Stimulated activated CD4-positive, alpha-beta T cell treated with anti-CD3 and anti-CD28 coated beads, Interleukin-15, amount 100 ng/mL, for 48 hours (primary cell): ENCODE results near the gene SCARF2.
"Not testable (repeated sequence)": the region's sequence is repeated elsewhere in the genome, so short reads cannot be mapped to it uniquely, and the experiment has no call there.

ENCODE experiments used
- DNase-seq, 2 donors: peaks; one replicate each; pipeline ENCODE4 v3.0.0-alpha.2; 2020; ENCODE audit warnings: low read depth in 2 of 2

SCARF2 gene

DNA sequence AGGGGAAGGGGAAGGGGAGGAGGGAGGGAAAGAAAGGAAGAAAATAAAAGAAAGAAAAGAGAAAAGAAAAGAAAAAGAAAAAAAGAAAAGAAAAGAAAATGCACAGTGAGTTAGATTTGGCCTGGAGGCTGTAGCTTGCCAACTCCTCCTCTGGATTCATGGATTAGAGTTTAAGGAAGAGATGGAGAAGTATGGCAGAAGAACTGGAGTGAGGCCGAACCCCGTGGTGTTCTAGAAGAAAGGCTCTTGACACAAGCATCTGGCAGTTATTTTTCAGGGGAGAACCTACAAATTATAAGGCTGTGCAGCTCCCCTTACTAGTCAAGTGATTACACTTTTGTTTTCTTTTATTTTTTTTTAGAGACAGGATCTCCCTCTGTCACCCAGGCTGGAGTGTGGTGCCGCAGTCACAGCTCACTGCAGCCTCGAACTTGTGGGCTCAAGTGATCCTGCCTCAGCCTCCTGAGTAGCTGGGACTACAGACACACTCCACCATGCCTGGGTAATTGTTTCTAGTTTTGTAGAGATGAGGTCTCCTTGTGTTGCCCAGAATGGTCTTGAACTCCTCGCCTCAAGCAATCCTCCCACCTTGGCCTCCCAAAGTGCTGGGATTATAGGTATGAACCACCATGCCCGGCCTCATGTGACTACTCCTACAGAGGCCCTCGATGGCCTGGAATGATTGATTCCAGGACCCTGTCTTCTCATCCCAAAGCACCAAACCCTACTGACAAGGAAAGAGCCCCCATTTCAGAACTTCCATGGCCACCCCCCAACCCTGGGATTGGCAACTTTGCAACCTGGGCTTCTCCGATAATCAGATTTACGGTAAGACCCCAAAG lies 24.2 kb downstream of the SCARF2 start:
- DNase-seq: no peak

DNA sequence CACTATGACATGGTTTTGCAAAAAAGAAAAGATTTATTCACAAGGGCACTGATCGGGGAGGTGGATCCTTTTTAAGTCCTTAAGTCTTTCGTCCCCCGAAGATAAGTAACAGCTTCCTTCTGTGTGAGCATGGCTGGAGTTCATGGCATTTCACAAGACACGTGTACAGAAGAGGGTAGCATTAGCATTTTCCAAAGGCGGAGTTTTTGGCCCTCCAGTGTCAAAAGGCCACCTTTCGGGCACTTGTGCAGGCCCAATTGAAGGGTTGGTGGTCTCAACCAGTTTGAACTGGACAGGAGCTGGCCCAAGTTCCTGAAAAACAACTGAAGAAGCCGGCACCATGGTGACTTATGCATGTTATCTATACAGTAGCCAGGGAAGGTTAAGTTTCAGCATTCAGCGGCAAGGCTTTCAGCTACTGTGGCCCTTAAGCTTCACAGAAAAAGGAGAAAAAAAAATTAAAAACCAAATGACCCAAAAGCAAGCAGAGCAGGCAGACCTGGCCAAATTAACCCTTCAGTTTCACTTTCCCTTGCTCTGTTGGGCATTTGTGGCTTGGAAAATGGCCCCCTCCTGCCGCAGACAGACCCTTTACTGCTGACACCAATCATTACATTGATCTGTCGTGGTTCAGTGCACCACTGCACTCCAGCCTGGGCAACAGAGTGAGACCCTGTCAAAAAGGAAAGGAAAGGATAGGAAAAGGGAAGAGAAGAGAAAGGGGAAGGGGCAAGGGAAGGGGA lies 25.0 kb downstream of the SCARF2 start:
- no peak for DNase-seq

DNA sequence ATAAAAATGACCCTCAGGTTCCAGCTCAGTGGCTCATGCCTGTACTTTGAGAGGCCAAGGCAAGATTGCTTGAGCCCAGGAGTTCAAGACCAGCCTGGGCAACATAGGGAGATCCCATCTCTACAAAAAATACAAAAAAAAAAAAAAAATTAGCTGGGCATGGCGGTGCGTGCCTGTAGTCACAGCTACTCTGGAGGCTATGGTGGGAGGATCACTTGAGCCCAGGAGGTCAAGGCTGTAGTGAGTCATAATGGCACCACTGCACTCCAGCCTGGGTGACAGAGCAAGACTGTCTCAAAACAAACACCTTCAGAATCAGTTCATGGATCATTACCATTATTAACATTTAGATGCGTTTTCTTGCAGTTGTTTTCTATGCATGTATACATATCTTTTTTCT lies 28.2 kb downstream of the SCARF2 start:
- DNase-seq: not testable (repeated sequence)

DNA sequence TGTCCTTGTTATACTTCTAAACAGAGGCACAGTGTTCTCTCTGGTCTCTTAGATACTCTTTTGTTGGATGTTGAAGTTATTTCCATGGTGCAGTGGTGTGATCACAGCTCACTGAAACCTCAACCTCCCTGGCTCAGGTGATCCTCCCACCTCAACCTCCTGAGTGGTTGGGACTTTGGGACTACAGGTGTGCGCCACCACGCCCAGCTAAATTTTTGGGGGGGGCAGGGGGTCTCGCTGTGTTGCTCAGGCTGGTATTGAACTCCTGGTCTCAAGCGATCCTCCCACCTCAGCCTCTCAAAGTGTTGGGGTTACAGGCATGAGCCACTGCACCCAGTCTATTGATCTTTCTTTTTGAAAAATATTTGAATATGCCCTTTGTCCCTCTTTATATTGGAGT lies 28.7 kb downstream of the SCARF2 start:
- no peak for DNase-seq

DNA sequence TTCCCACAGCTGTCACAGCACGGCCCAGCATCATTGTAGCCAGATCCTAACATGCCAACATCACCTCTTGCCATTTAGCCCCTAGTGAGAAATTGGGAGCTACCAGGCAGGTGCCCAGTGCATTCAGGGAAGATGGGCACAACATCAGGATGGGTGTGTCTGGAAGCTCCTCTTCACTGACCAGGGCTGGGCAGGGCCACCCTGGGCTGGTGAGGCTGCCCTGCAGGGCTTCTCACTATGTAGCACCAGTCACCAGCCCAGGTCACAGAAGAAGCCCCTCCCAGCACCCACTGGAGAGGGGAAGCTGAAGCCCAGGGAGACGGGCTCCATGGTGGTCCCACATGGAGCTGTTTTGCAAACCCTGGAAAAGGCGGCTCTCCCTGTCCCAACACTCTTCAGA lies 29.8 kb downstream of the SCARF2 start:
- no peak for DNase-seq

DNA sequence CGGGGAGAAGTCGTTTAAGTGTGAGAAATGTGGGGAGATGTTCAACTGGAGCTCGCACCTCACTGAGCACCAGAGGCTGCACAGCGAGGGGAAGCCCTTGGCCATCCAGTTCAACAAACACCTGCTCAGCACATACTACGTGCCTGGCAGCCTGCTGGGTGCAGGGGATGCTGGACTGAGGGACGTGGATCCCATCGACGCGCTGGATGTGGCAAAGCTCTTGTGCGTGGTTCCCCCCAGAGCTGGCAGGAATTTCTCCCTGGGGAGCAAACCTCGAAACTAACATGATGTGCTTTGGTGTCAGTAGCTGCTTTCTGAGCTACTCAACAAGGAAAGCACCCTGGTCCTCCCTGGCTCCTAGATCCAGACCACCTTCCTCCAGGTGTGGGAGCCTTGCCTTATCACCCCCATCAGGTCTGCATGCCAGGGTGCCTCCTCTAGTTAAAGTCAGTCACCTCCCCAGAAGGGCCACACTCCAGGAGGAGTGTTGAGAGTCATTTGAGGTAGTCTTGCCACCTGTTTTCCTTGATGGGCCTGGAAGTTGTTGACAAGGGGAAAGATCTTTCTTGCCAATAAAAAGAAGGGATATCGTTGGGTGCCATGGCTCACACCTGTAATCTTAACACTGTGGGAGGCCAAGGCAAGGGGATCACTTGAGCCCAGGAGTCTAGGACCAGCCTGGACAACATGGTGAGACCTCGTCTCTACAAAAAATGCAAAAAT lies 30.8 kb downstream of the SCARF2 start:
- no peak for DNase-seq

DNA sequence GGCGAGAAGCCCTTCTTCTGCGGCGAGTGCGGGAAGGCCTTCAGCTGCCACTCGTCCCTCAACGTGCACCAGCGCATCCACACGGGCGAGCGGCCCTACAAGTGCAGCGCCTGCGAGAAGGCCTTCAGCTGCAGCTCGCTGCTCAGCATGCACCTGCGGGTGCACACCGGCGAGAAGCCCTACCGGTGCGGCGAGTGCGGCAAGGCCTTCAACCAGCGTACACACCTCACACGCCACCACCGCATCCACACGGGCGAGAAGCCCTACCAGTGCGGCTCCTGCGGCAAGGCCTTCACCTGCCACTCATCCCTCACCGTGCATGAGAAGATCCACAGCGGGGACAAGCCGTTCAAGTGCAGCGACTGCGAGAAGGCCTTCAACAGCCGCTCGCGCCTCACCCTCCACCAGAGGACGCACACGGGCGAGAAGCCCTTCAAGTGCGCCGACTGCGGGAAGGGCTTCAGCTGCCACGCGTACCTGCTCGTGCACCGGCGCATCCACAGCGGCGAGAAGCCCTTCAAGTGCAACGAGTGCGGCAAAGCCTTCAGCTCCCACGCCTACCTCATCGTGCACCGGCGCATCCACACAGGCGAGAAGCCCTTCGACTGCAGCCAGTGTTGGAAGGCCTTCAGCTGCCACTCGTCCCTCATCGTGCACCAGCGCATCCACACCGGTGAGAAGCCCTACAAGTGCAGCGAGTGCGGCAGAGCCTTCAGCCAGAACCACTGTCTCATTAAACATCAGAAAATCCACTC lies 31.5 kb downstream of the SCARF2 start:
- no peak for DNase-seq

DNA sequence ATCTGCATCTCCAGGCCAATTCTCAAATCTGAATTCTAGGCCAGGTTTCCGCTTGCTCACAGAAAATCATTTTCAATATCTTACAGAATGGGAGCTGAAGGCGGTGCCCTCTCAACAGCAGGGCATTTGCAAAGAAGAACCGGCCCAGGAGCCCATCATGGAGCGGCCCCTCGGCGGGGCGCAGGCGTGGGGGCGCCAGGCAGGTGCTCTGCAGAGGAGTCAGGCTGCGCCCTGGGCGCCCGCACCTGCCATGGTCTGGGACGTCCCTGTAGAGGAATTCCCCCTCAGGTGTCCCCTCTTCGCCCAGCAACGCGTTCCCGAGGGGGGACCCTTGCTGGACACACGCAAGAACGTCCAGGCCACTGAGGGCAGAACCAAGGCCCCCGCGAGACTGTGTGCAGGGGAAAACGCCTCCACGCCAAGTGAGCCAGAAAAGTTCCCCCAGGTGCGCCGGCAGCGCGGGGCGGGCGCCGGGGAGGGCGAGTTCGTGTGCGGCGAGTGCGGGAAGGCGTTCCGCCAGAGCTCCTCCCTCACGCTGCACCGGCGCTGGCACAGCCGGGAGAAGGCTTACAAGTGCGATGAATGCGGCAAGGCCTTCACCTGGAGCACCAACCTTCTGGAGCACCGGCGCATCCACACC lies 32.2 kb downstream of the SCARF2 start:
- DNase-seq: no peak

DNA sequence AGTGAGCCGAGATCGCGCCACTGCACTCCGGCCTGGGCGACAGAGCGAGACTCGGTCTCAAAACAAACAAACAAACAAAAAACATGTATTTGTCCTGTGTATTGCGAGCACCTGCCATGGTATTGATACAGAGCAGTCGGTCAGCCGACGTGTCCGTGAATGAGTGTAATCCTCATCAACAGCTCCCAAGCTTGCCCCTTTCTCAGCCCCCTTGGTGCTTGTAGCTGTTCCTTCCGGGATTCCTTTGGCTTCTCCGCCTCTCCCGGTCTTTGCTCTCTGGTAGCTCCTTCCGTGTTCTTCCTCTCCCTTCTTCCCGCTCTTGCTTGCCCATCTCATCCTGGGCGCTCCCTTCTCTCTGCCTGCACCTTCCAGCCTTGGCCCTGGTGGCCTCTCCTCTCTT lies 32.7 kb downstream of the SCARF2 start:
- no peak for DNase-seq

DNA sequence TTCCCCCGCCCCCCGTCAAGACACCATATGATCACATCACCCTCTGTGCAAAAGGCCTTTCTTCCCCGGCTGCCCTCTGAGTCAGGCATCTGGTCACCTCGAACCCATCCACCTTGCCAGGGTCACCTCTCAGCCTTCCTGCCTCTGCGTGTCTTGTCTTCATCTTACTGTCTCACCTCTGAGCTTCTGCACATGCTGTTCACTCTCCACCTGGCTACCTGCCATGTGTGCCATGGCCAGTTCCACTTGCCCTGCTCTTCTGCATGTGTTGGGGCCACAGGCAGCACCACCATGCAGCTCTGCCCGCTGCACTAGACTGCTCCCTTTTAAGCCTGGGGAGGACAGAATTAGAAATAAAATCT lies 33.9 kb downstream of the SCARF2 start:
- no peak for DNase-seq

DNA sequence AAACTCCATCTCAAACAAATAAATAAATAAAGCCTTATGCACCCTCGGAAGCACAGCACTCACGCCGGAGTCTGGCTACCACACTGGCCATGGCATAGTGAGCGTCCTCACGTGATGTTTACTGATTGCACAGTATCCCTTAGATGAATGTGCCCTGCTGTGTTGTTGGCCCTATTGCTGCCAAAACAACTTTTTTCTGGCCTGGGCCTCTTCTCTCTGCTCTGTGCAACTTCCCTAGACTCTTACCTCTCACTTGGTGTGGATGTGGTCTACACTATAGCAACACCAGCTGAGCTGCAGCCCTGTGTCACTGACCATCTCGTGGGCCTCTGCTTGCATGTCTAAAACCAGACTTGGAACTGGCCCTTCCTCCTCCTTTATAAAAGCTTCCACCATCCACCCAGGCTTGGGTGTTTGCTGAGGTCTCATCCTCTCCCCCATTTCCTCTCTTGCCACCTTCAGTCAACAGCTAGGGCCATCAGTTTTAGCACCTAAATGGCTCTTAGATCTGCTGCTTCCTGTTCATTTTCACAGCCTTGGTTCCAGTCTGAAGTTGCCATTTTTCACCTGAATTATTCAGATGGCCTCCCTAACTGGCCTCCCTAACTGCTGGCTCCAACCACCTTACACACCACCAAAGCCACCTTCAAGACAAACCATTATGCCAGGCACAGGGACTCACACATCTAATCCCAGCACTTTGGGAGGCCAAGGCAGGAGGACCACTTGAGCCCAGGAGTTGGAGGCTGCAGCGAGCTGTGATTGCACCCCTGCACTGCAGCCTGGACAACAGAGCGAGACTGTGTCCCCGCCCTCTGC lies 34.5 kb downstream of the SCARF2 start:
- no peak for DNase-seq

DNA sequence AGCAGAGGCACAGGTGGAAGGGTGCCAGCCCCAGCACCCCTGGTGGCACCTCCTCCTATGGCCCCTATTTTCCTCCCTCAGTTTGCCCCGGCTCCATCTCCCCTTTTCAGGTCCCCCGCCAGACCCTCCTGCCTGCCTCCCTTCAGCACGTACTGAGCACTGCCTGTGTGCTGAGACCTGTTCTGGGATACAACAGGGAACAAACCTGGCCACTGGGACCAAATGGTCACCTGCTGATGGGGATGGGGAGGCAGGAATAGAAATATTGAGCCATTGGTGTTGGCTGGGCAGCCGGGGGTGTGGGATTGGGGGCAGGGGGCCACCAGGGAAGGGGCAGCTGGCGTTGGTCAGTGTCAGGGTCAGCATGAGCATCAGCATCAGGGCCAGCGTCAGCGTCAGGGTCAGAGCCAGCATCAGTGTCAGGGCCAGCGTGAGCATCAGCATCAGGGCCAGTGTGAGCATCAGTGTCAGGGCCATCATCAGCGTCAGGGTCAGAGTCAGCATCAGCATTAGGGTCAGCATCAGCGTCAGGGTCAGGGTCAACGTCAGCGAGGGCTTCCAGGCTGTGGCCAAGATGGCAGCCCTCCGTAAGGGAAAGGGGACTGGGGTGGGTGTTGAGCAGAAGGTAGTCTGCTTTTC lies 36.1 kb downstream of the SCARF2 start:
- DNase-seq: no peak

DNA sequence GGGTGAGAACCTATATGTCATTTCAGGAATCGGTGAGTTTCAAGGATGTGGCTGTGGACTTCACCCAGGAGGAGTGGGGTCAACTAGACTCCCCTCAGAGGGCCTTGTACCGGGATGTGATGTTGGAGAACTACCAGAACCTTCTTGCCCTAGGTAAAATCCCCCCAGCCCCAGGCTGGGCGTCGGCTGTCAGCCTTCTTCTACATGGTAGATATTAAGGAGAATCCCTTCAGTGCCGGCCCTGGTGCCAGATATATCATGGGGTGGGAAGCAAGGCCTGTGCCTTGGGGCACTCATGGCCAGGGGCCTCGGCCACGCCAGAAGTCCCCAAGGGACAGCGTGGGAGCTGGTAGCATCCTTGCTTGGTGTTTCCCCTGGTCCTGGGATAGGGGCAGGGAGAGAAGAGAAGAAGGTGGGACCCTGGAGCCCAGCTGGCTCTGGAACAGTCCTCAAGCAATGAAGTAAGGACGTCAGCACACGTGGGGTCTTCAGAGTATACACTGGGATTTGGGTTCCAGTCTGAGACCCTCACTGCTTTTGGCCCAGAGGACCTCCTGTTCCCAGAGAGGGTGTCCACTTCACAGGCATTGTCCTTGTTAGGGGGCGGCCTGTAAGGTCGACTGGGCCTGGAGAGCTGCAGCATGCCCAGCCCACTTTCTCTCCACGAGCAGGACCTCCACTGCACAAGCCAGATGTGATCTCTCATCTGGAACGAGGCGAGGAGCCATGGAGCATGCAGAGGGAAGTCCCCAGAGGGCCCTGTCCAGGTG lies 36.8 kb downstream of the SCARF2 start:
- DNase-seq: no peak

DNA sequence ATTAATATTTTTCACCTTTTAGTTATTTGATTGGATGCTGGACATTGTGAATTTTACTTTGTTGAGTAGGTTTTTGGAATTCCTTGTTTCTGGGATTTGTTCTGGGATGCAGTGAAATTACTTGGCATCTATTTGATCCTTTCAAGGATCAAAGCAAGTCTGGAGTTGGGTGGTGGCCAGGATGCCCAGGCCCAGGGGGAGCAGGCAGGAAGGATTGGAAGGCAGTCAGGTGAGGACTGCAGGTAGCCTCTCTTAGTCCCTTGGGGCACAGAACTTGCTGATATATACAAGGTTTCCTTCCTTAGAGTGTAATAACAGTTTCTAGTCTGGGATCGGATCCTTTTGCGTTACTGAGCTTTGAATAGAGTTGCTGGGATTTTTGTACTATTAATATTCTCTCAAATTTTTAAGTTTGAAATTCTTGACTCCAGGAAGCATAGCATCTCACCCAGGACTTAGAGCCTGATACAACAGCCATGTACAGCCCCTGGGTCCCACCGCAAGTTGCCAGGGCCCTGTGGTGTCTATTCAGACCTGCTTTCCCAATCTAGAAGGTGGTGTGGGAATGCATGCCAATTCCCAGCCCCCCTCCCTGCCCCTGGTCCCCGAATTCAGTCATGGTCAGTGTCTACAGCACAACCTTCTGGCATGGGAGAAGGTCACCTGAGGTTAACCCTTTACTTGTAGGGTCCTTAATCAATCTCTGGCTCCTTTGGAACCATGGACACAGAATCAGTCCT lies 37.6 kb downstream of the SCARF2 start:
- no peak for DNase-seq

DNA sequence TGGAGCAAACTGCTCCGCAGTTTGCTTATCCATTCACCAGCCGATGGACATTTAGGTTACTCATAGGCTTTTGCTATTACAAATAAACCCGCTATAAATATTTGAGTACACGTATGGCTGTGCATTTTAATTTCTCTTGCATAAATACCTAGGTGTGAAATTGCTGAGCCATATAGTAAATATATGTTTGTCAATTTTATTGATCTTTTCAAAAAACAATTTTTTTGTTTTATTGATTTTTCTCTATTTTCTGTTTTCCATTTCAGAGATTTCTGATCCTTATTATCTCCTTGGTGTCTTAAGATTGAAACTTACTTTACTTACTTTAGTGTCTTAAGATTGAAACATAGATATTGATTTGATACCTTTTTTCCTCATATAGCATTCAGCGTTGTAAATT lies 39.2 kb downstream of the SCARF2 start:
- no peak for DNase-seq

DNA sequence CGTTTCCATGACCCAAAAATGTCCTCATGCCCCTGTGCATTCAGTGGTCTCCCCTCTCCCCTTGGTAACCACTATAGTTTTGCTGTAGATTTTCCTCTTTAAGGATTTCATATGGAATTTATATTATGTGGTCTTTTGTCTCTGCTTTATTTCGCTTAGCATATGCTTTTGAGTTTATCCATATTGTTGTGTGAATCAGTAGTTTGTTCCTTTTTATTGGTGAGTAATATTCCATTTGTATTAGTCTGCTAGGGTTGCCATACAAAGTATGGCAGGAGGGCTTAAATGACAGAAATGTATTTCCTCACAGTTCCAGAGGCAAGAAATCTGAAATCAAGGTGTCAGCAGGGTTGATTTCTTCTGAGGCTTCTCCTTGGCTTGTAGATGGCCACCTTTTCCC lies 40.1 kb downstream of the SCARF2 start:
- DNase-seq: no peak

DNA sequence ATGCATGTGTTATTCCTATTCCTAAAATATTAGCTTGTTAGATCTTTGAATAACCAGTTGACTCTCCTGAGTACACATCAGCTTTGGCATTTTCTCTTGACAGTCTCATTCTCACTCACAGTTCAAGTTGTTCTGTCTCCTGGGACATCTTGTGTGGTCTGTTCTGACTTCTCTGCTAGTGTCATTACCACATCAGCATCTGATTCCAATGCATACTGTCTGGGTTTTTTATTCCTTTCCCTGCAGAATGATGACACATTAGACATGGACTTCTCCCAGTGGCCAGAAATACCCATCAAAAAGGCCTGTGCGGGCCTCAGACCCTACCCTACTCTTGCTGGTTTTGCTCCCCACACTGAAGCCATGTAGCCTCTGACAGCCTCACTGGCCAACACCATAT lies 41.0 kb downstream of the SCARF2 start:
- DNase-seq: no peak

DNA sequence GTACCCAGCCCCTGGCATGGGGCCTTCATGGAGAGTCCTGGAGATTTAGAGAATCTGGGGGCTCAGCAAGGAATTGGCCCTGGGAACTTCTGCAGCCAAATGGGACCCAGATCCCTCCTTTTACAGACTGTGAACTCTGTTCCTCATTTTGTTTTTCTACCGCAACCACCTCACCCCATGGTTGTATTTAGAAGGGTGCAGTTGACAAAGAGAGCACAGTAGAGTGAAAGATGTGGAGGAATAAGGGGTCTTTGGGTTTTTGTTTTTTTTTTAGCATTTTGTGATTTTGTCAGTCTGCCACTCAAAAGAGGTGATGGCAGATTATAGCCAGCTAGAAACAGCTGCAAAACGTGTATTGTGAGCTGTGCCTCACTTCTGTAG lies 41.7 kb downstream of the SCARF2 start:
- no peak for DNase-seq
